HCEC 1CT (cell line): ENCODE data around the gene TFPI2.

Experiments used
- DNase-seq: peaks from one replicate; pipeline ENCODE4 v3.0.0-alpha.2; 2017

TFPI2 gene

GRCh38 chr7:93854480-93854879, 36.1 kb downstream of the TFPI2 start:
- no peak for DNase-seq

DNA sequence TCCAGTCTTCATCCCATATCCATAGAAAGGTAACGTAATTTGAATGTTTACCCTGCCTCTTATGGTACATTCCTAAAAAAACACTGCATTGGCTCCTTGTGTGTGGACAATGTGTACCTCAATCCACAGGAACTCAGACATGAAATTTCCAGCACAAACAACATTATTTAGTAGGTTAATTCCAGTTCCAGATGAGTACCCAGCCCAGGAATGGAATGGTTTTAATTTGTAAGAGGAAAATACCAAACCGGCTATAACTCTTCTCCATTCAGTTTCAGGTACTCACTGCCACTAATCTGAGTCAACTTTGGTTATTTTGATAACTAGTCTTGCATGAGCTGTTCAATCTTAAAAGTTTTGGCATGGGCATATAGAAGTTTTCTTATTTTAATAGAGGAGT, 39.0 kb downstream of the TFPI2 start:
- DNase-seq: no peak

GRCh38 chr7:93843260-93843659, 47.3 kb downstream of the TFPI2 start:
- DNase-seq: peak; percentile 8

DNA sequence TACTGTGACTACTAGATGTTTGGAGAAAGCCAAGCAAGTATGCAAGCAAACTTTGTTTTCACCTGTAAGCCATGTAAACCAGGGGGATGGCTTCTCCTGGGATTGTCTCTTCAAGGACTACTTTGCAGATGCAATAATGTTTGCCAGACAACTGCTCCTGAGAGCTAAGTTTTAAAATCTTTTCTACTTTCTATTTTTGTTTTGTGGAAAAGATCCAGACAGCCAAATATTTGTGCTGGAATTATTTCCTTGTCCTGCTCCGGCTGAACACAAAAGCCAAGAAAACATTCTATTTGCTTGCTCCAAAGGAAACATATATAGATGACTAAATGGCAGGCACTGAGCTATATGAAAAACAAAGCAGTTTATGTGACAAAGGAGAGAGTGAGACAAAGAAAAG, 51.6 kb downstream of the TFPI2 start:
- DNase-seq: no peak

DNA sequence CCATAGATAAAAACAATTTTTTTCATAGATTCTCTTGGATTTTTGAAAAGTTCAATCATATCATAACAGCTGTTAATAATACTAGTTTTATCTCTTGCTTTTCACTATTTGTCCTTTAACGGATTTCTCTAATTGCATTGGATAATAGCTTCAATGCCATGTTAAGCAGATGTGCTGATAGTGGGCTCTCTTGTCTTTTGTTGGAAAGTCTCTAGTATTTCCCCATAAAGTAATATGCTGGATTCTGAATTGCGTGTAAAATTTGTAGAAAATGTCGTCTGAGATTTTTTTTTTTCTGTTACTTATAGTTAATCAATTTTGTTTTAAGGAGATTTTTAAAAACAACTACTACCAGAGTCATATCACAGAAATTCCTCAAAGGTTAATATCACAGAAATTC, 53.3 kb downstream of the TFPI2 start:
- DNase-seq: no peak

DNA sequence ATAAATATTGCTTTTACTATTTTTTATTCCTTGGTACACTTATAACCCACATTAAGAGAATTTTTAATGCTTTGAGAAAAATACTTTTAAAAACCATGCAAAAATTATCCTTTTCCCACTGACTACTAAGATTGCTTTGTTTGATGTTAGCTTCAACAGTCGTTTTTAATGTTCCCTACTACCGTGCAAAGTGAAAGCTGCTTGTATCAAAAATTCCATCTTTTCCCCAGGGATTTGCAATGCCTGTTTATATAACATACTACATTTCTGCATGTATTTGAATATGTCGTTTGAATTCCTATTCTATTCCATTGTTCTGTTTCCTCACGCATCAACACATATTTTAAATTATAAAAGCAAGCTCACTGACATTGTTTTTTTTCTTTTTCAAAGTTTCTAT, 54.4 kb downstream of the TFPI2 start:
- no peak for DNase-seq

GRCh38 chr7:93835702-93836101, 54.9 kb downstream of the TFPI2 start:
- DNase-seq: no peak
